ENCODE measurements around the gene ITGB1. TPM values are rescaled to one million over a fixed set of nuclear protein-coding genes. Genes with fewer than 3 reads are reported as not detected.
"Not testable (repeated sequence)": the region's sequence is repeated elsewhere in the genome, so short reads cannot be mapped to it uniquely, and the experiment has no call there.

ITGB1 gene
- total and polyA plus RNA-seq, 5 experiments from 2014 or later: 26.1 to 107 (median 34.2) TPM

GRCh38 chr10:32987172-32987571 is 29.1 kb upstream of the ITGB1 start:
- H3K27me3 Mint-ChIP-seq: no peaks in the 10 kb centered on the region
- H3K36me3 Mint-ChIP-seq: no peaks in the 10 kb centered on the region
- POLR2A ChIA-PET: no interaction called here
- ATAC-seq (no peak), DNase-seq (no peak)
- H3K9me3 Mint-ChIP-seq: peaks cover 0 to 3% (median 0%) of the 10 kb centered on the region in 9 donors
- H3K27ac Mint-ChIP-seq: no peak overlapping the region
- H3K4me3 Mint-ChIP-seq: no peak overlapping the region
- peaks cover 0 to 27% (median 1%) of the 10 kb centered on the region in 4 donors for H3K4me1 Mint-ChIP-seq

GRCh38 chr10:32985775-32986350 is 27.8 kb upstream of the ITGB1 start:
- H3K27me3 Mint-ChIP-seq: no peaks in the 10 kb centered on the region
- H3K27ac Mint-ChIP-seq: no peak overlapping the region
- no peaks in the 10 kb centered on the region for H3K36me3 Mint-ChIP-seq
- peaks cover 4 to 40% (median 14%) of the 10 kb centered on the region in 4 donors for H3K4me1 Mint-ChIP-seq
- ATAC-seq (no peak), DNase-seq (no peak)
- H3K9me3 Mint-ChIP-seq: peaks cover 0 to 3% (median 0%) of the 10 kb centered on the region in 9 donors
- POLR2A ChIA-PET: no interaction called here
- H3K4me3 Mint-ChIP-seq: no peak overlapping the region

- Mint-ChIP-seq H3K27ac (no peak overlapping the region), H3K9me3 (peaks cover 0 to 3% (median 0%) of the 10 kb centered on the region in 9 donors), H3K36me3 (no peaks in the 10 kb centered on the region), H3K4me1 (peaks cover 8 to 45% (median 18%) of the 10 kb centered on the region in 4 donors), H3K4me3 (no peak overlapping the region), H3K27me3 (no peaks in the 10 kb centered on the region)
- DNase-seq (no peak), ATAC-seq (no peak)
- POLR2A ChIA-PET: no interaction called here
Observed at GRCh38 chr10:32985341-32985764, 27.3 kb upstream of the ITGB1 start.

DNA sequence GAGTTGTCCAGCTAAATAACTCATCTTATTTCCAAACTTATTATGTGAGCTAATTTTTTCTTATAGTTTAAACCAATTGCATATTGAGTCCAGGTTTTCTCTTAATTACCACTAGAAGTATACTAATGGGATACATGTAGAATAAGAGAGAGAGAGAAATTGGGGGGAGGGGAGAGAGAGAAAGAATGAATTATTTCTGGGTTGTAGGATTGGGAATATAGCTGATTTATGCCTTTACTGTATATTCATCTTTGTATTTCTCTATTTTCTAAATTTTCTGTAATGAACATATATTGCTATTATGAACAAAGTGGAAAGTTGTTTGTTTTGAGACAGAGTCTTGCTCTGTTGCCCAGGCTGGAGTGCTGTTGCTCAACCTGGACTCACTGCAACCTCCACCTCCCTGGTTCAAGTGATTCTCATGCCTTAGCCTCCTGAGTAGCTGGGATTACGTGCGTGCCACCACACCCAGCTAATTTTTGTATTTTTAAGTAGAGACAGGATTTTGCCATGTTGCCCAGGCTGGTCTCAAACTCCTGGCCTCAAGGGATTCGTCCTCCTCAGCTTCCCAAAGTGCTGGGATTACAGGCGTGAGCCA is 26.1 kb upstream of the ITGB1 start:
- peak overlapping the region in 1 of 10 donors; percentile 8 for H3K27ac Mint-ChIP-seq
- H3K9me3 Mint-ChIP-seq: no peaks in the 10 kb centered on the region
- DNase-seq: no peak
- no peak for ATAC-seq
- peaks cover 10 to 48% (median 21%) of the 10 kb centered on the region in 4 donors for H3K4me1 Mint-ChIP-seq
- no peaks in the 10 kb centered on the region for H3K36me3 Mint-ChIP-seq
- POLR2A ChIA-PET: no interaction called here
- H3K4me3 Mint-ChIP-seq: no peak overlapping the region
- H3K27me3 Mint-ChIP-seq: no peaks in the 10 kb centered on the region

DNA sequence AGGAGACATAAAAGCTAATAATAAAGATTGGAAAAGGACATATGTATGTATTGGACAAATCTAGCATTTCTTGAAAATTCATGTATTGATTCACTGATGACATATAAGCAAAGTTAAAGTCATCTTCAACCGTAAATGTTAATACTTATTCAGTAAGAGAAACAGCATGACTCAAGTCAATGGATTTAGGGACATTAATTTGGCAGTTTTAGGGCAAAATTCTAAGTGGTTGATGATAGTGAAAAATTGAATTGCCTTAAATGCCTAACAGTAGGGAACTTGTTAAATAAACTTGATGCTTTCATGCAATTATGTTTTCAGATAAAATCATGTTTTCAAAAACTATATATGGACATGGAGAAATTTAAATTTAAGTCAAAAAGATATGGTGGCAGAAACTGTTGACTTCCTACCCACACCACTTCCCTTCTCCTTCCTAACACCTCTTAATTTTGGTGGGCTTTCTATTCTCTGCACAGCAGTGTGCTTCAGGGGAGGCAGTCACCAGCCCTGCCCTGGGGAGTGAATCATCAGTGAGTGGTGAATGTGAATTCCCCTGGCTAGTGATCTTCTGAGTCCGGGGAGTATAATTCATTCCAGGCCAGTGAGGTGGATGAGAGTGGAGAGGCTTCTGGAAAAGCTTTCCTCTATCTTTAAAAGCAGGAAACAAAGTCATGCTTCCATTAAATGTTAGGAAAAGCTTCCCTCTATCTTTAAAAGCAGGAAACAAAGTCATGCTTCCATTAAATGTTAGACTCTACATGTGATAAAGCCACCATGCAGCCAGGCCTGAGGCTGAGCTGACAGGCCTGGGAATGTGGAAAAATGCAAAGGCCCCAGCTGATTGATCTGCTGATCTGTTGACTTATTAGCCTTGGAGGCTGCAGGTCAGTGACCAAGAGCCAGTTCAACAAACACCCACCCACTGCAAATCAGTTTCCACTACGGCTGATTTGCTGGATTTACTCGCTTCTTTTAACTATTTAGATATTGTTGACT is 25.2 kb upstream of the ITGB1 start:
- Mint-ChIP-seq H3K9me3 (no peaks in the 10 kb centered on the region), H3K27me3 (no peaks in the 10 kb centered on the region), H3K4me1 (peaks cover 10 to 48% (median 21%) of the 10 kb centered on the region in 4 donors), H3K27ac (peak overlapping the region in 6 of 10 donors; percentile 8 to 97 (median 76)), H3K36me3 (no peaks in the 10 kb centered on the region), H3K4me3 (peak overlapping the region in 1 of 10 donors; percentile 51)
- DNase-seq: no peak
- no peak for ATAC-seq
- POLR2A ChIA-PET: no interaction called here

DNA sequence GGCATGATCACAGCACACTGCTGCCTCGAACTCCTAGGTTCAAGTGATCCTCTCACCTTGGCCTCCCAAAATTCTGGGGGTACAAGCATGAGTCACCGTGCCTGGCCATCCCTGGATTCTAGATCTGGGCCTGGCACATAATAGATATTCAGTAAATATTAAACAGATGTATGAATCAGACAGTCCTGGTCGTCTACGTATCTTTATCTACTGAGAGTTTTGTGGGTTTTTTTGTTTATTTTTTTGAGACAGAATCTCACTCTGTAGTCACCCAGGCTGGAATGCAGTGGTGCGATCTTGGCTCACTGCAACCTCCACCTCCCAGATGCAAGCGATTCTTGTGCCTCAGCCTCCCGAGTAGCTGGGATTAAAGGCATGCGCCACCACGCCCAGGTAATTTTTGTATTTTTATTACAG is 24.3 kb upstream of the ITGB1 start:
- H3K36me3 Mint-ChIP-seq: no peaks in the 10 kb centered on the region
- POLR2A ChIA-PET: interaction anchor here (2.2 kb wide), 1 partner anchor 537 kb away, joined by 8 read pairs; the partner anchor contains the start of gene CCDC7
- ATAC-seq (no peak), DNase-seq (no peak)
- H3K4me3 Mint-ChIP-seq: peak overlapping the region in 3 of 10 donors; percentile 32 to 98 (median 59)
- no peaks in the 10 kb centered on the region for H3K27me3 Mint-ChIP-seq
- H3K9me3 Mint-ChIP-seq: no peaks in the 10 kb centered on the region
- peak overlapping the region in 8 of 10 donors; percentile 60 to 97 (median 79) for H3K27ac Mint-ChIP-seq
- peaks cover 10 to 48% (median 21%) of the 10 kb centered on the region in 4 donors for H3K4me1 Mint-ChIP-seq

- H3K27me3 Mint-ChIP-seq: no peaks in the 10 kb centered on the region
- peak in 1 of 10 donors; percentile 29 for DNase-seq
- peaks cover 10 to 48% (median 21%) of the 10 kb centered on the region in 4 donors for H3K4me1 Mint-ChIP-seq
- H3K27ac Mint-ChIP-seq: peak overlapping the region; percentile 31 to 97 (median 94)
- peak overlapping the region in 7 of 10 donors; percentile 19 to 98 (median 94) for H3K4me3 Mint-ChIP-seq
- POLR2A ChIA-PET: interaction anchor here (0.6 to 2.2 kb wide), 2 partner anchors 174 to 536 kb away, joined by 3 to 8 read pairs; partner anchors contain the start of gene CCDC7
- H3K9me3 Mint-ChIP-seq: no peaks in the 10 kb centered on the region
- no peaks in the 10 kb centered on the region for H3K36me3 Mint-ChIP-seq
- no peak for ATAC-seq
Observed at GRCh38 chr10:32981760-32982159, 23.7 kb upstream of the ITGB1 start.

GRCh38 chr10:32980558-32981468 is 22.8 kb upstream of the ITGB1 start:
- Mint-ChIP-seq H3K36me3 (no peaks in the 10 kb centered on the region), H3K27me3 (peaks cover 0 to under 1% (median 0%) of the 10 kb centered on the region in 5 donors), H3K4me3 (peak overlapping the region; percentile 93 to 98 (median 96)), H3K27ac (peak overlapping the region; percentile 91 to 97 (median 94)), H3K9me3 (no peaks in the 10 kb centered on the region), H3K4me1 (peaks cover 10 to 48% (median 21%) of the 10 kb centered on the region in 4 donors)
- POLR2A ChIA-PET: interaction anchor here (1.0 to 2.7 kb wide), 6 partner anchors 9 to 535 kb away, joined by 3 to 14 read pairs (median 4); partner anchors contain the start of genes CCDC7 and ITGB1
- peak; percentile 57 to 85 (median 70) for DNase-seq
- peak; percentile 94 to 97 for ATAC-seq

- ATAC-seq (no peak), DNase-seq (no peak)
- H3K4me1 Mint-ChIP-seq: peaks cover 10 to 43% (median 21%) of the 10 kb centered on the region in 4 donors
- H3K36me3 Mint-ChIP-seq: no peaks in the 10 kb centered on the region
- H3K27ac Mint-ChIP-seq: peak overlapping the region; percentile 91 to 97 (median 94)
- no peaks in the 10 kb centered on the region for H3K9me3 Mint-ChIP-seq
- POLR2A ChIA-PET: interaction anchor here (1.0 to 2.7 kb wide), 6 partner anchors 9 to 534 kb away, joined by 3 to 14 read pairs (median 4); partner anchors contain the start of genes CCDC7 and ITGB1
- H3K4me3 Mint-ChIP-seq: peak overlapping the region; percentile 93 to 98 (median 96)
- peaks cover 0 to 6% (median 0%) of the 10 kb centered on the region in 5 donors for H3K27me3 Mint-ChIP-seq
Observed at GRCh38 chr10:32980242-32980557, 22.2 kb upstream of the ITGB1 start.

- POLR2A ChIA-PET: interaction anchor here (1.0 to 2.7 kb wide), 7 partner anchors 8 to 534 kb away, joined by 3 to 14 read pairs (median 3); partner anchors contain the start of genes CCDC7 and ITGB1
- H3K27me3 Mint-ChIP-seq, H3K9me3 Mint-ChIP-seq, DNase-seq, H3K36me3 Mint-ChIP-seq, ATAC-seq: not testable (repeated sequence)
- Mint-ChIP-seq H3K4me1 (peaks cover 10 to 41% (median 21%) of the 10 kb centered on the region in 4 donors), H3K27ac (peak overlapping the region in 3 of 10 donors; percentile 5 to 53 (median 43)), H3K4me3 (peak overlapping the region in 9 of 10 donors; percentile 34 to 98 (median 57))
Observed at GRCh38 chr10:32979719-32980118, 21.7 kb upstream of the ITGB1 start.

DNA sequence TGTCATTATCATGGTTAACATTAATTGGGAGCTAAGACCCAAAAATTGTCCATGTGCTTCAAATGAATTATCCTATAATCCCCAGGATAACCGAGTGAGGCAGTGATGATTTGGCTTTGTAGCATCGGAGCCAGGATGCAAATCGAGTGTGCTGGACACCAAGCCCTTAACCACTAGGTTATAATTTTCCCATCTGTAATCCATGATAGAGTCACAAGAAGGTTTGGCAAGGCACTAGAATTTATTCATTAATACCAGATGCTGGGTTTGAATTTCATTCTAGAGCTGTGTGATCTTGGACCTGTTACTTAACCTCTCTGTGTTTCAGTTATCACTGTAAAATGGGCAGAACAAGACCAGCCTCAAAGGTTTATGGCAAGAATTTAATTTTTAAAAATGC is 21.0 kb upstream of the ITGB1 start:
- H3K27me3 Mint-ChIP-seq: peaks cover 0 to 6% (median 0%) of the 10 kb centered on the region in 5 donors
- POLR2A ChIA-PET: interaction anchor here (1.4 to 2.7 kb wide), 2 partner anchors 9 to 22 kb away, joined by 3 to 14 read pairs; partner anchors contain the start of gene ITGB1
- no peaks in the 10 kb centered on the region for H3K36me3 Mint-ChIP-seq
- no peak for DNase-seq
- H3K27ac Mint-ChIP-seq: no peak overlapping the region
- ATAC-seq: no peak
- no peaks in the 10 kb centered on the region for H3K9me3 Mint-ChIP-seq
- H3K4me1 Mint-ChIP-seq: peaks cover 10 to 40% (median 21%) of the 10 kb centered on the region in 4 donors
- no peak overlapping the region for H3K4me3 Mint-ChIP-seq
